SK-N-DZ (cell line): ENCODE data around the gene MTX1.
"Not testable (repeated sequence)": the region's sequence is repeated elsewhere in the genome, so short reads cannot be mapped to it uniquely, and the experiment has no call there.

Experiments
- DNase-seq: peaks from one replicate; pipeline ENCODE4 v3.0.0-alpha.2; 2015; ENCODE audit warnings: low spot score

The MTX1 gene

DNA sequence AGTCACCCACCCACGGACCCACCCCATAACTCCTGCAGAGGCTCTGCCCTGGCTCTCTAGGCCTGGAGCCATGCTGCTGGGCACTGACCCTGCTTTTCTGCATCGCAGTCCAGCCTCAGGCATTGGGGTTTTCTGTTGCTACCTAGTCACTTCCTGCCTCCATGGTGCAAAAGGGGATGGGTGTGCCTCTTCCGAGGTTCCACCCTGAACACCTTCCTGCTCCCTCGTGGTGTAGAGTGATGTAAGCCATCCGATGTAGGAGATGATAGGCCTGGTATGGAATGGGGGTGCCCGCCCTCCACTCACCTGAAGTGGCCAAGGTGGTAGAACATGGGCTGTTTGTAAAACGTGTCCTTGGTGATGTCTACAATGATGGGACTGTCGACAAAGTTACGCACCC is 26.9 kb downstream of the MTX1 start:
- DNase-seq: not testable (repeated sequence)

DNA sequence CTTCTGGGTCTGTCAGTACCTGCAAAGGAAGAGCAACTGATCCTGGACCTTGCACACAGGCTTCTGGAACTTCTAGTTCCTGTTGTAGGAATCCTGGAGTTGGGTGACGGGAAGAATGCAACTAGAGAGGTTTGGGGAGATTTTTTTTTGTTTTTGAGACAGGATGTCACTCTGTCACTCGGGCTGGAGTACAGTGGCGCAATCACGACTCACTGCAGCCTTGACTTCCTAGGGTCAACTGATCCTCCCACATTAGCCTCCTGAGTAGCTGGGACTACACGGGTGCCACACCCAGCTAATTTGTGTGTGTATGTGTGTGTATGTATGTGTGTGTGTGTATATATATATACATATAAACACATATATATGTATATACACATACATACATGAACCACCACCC is 28.0 kb downstream of the MTX1 start:
- no peak for DNase-seq

DNA sequence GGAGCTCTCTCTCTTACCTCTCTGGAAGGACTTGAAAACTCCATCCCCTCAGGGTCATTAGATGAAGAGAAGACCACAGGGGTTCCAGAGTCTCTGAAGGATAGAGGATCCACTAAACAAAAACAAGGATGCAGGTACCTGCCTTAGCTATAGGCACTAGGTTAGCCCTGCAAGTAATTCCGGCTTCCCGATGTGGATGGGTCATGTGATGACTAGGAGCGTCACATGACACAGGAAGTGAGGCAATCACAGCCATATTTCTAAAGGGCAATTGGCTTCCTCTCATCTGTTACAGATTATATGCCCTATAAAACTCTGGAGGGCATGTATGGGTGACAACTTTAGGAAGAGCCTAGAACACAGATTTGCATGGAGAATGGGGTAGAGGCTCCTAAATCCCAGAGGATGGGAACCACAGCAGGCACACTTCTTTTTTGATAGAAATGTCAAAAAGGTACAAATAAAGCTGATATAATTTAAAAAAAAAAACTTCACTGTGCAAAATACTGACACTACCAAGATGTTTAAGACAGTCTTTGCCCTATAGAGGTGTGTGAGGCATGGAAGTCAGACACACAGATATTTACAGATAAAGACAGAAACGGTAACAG is 32.7 kb downstream of the MTX1 start:
- peak; percentile 87 for DNase-seq

DNA sequence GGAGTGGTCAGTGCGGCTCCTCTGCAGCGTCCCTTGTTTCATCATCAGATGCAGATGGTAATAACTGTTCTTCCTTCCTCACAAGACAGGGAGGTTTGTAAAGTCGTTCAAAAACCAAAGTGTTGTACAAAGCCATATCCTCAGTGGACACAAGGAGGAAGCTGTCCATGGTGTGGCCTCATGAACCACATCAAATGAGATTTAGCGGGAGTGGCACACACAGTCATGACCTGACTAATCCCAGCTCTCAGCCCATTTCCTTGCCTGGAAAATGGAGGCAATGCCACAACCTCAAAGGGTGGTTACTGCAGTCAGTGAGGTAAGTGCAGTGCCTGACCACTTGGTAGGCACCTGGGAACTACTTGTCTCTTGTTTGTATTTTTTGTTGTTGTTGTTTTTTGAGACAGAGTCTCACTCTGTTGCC is 33.4 kb downstream of the MTX1 start:
- DNase-seq: no peak

DNA sequence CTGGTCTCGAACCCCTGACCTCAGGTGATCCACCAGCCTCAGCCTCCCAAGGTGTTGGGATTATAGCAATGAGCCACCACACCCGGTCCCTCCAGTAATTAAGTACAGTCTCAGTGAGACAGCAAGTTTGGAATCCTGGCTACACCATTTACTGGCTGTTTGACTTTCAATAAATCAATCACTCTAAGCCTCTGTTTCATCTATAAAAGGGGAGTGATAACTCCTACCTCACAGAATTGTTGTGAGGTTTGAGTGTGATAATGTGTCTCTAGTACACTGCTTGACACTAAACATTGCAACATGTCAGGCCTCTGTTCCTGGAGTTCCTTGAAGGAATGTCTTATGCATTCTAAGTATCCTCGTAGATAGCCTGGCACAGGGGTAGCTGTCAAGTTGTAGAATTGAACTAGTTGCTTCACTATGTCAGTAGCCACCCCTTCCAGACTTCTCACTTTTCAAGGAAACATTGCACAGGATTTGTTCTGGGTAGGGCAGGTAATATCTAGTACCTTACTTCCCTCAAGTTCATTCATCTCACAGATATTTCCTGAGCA is 34.4 kb downstream of the MTX1 start:
- DNase-seq: no peak

DNA sequence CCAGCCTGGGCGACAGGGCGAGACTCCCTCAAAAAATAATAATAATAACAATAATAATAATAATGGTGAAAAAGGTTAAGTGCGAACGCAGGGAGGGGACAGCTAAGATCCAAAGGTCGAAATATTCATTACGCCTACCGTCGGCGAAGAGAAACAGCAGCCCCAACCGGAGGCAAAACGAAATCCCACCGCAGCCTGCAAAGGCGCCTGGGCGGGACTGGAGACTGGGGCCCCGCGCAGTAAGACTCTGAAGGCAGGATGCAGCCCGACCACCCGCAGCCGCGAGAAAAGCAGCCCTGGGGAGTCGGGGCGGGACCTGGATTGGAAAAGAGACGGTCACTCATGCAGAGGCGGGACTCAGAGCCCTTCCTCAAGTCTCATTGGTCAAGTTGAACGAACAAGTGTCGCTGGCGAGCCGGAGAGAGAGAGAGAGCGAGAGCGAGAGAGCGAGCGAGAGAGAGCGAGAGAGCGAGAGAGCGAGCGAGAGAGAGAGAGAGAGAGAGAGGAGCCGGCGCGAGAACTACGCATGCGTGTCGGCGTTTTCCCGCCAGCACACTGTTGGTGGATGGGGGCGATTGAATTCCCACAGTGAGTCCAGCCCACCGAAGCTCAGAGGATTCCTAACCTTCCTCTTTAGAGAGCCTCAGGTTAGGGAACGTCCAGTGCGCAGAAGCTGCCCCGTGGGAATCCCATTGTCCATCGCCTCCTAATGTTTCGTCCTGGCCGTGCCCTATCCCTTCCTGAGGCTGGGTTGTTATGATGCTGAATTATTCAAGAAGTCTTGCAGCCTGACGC is 36.1 kb downstream of the MTX1 start:
- peak; percentile 100 for DNase-seq

DNA sequence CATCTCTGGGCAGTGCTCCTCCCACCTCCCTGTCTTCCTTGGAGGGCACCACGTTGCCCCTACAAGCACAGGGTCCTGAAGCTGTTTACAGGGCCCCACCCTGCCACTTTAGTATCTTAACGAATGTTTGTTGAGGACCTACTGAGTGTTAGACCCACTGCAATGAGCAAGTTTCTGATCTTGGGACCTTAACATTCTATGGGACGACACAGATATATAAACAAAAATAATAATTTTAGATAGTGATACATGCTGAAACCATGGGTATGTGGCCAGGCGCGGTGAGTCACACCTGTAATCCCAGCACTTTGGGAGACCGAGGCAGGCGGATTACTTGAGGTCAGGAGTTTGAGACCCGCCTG is 36.6 kb downstream of the MTX1 start:
- DNase-seq: no peak

DNA sequence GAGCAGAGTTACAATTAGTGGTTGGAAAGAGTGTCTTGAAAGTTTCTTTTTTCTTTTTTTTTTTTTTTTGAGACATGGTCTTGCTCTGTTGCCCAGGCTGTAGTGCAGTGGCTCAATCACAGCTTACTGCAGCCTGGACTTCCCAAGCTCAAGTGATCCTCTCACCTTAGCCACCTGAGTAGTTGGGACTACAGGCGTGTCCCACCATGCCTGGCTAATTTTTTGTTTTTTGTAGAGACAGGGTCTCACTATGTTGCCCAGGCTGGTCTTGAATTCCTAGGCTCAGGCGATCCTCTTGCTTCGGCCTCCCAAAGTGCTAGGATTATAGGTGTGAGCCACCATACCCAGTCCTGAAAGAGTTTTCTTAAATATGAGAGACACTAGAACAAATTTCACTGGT is 38.3 kb downstream of the MTX1 start:
- DNase-seq: not testable (repeated sequence)

DNA sequence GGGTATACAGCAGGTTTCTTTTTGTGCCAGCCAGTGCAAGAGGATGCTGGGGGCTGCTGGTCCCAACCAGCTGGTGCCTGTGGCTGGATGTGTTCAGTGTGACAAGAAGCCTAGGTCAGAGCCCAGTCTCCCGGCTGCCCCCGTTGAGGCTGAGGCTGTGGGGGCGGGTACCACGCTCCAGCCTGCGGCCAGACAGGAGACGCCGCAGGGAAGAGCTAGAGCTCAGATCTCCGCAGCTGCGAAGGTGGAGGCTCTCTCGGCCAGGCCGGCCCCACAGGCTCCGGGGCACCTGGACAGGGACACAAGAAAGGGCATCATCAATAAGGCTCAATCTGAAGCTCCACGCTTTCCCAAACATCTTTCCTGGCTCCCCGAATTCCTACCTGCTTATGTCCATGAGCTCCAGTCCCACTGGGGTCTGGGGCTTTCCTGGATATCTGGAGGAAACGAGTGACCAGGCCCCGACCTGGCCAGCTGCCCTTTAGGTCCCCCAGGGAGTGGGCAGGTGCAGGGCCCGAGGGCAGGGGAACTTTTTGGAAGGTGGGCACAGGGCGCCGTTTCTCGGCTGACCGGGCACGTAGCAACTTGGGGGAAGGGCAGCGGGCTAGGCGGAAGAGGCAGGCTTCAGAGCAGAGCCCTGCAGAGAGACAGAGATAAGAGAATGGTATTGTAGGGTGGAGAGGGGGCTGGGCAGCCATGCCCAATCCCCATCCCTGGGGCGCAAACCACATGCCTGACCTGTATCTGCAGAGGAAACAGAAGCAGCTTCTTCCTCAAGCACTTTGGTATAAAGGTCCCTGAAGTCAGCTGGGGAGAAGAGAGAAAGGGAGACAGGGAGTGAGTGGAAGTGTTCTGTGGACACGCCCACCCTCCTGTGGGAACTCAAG is 39.4 kb downstream of the MTX1 start:
- DNase-seq: no peak

DNA sequence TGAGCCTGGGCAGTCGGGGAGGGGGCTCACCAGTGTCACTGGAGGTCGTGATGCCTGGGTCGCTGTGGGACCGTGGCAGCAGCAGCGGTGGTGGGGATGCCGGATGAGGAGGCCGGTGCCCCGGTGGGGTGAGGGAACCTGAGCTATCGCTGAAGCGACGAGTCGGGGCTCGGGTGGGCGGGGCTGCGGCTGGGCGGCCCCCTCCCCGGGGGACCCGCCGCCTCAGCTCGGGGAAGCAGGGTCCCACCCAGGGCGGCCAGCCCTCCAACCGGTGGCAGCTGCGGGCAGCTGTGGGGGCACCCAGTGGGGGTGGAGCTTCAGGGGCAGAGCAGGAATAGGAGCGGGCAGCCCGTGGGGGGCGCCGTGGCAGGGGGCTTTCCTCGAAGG is 41.7 kb downstream of the MTX1 start:
- no peak for DNase-seq

DNA sequence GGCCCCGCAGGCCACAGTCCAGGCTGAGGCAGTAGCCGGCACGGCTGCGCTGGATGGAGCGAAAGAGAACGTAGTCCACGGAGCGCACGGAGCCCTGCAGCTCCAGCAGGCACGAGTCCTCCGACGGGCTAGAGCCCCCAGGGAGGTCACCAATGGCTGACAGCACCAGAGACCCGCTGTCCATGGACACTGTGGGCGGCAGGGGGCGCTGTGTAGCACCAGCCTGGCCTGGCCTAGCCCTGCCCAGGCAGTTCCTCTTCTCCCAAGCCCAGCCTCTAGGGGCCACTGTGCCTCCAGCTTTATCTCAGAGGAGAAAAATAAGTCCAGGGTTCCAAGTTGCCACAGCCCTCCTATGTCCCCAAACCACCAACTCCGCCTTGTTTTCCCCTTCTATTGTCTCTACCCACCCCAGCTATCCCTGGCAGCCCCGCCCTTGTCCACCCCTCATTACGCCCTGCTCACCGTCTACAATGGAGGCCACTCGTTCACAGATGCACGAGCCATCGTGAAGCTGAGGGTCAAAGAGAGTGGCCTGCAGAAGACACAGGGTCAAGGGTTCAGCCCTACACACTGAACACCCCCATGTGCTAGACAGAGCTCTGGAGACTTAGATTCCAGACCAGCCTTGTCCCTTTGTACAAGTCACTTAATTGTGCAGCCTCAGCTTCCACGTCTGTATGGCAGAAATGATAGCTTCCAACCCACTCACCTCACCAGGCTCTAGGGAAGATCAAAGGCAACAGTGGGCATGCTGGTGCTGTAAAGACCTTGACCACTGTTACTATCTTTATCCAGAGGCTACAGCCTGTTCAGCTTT is 42.3 kb downstream of the MTX1 start:
- DNase-seq: peak; percentile 95

DNA sequence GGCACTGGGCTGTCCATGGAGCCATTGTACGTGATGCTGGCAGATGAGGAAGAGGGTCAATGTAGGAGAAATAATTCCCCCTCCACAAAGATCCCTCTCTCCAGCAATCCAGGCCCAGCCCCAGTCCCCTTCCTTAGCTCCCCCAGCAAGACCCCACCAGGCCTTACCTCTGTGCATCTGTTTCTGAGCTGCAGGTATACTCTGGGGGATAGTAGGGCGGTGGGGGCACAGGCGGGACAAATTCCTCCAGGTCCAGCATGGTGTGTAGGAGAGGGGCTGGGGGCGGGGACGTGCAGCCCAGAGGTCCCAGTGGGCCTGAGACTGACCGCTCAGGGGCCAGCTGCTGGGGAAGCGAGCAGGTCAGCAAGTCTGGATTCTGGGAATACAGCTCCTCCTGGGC is 43.1 kb downstream of the MTX1 start:
- DNase-seq: no peak

DNA sequence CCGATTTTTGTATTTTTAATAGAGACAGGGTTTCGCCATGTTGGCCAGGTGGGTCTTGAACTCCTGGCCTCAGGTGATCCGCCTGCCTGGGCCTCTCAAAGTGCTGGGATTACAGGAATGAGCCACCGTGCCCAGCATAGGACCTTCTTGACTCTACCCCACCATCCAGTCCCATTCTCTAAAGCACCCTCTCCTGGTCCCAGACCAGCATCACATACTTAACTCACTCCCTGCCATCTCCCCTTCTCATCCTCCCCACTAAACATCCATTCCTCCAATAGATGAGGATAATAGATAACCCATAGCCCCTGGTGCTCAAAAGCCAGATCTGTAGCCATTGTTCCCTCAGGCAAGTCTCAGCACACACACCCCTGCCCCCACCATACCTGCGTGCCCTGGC is 44.7 kb downstream of the MTX1 start:
- DNase-seq: peak; percentile 78

DNA sequence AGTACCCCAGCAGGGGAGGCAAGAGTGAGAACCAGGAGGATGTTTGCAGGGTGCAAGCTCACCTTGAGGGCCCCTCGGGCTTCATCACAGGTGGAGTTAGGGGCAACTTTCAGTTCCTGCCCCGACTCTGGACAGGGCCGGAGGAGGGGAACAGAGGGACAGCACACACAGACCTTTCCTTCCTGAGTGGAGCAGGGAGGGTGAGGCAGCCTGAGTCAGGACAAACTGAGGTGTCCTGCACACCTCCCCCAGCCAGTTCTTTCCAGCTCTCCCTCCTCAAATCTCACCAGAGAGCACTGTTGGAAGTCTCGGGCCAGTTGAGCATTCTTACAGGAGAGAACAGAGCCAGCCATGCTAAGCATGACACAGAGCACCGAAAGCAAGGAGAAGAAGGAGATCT is 45.3 kb downstream of the MTX1 start:
- no peak for DNase-seq

DNA sequence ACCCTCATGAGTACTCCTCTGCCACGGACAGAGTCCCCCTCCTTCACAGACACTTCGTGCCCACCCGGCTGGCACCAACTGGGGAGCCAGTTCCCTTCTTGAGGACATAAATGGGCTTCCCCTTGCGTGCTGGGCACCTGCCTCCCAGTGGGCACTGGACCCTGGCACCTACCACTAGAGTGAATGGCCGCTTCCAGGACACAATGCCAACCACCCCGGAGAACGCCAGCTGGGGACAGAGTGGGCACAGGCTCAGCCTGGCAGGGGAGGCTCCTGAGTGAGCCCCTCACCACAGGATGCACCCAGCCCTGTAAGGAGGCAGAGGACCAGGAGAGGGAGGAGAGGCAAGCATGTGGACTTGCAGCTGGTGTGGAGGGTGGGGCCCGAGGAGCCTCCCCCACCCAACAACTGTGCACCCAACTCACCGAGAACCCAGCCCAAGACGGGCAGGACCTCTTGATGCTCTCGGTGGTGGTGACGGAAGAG is 45.8 kb downstream of the MTX1 start:
- DNase-seq: peak; percentile 40

DNA sequence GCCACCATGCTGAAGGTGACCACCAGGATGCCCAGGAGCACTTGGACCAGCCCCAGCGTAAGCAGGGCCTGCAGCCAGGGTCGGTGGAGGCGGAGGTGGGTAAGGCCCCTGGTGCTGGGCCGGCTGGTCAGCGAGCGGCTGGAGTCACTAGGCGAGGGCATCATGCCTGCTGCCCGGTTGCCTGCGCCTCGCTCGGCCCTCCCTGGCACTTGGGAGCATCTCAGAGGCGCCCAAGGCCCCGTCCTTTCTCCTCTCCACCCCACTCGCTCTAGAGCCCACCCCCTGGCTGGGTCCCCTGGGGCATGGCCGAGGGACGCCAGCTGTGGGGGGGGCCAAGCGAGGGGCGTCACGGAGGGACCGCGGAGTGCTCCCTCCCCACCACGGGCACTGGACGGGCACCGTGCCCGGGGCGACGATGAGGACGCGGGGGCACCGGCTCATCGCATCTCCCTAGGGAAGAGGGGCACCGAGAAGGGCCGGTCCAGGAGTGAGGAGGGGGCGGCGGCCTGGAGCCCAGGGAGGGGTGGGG is 46.3 kb downstream of the MTX1 start:
- DNase-seq: peak; percentile 55

DNA sequence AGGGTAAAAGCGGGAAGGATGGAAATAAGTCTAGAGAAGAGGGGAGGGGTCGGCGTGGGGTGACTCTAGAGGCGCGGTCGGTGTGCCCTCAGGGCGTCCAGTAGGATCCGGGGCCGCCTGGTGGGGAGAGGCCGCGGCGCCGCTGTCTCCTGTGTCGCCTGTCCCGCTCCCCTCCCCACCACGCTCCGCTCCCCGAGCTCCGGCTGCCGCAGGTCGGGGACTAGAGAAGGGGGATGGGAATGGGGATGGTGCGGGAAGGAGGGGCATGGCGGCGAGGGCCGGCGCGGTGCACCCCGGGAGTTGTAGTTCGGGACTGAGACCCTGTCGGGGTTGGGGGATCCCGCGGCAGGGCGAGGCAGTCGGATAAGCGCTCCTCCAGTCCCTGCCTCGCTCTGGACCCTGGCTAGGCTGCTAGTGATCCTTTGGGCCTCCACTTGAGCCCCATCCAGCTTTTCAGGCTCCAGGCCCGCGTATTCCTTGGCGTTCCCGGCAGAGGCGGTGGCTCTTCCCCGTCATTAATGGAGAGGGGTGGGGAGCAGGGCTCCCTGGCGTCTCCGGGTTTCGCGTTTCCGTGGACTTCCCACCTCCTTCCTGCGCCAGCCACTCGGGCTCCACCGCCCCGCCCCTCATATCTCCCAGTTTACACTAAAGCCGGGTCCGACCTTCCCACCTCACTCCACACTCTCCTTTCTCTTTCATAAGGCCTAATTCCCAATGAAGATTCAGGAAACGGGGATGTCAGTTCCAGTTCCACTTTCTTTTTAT is 46.9 kb downstream of the MTX1 start, which contains the start of gene ENTREP3:
Gene ENTREP3, minus strand, starts transcription at position 241 of the 765 bp plus-strand sequence. CDS start 606 bp downstream, outside the sequence.
- peak; percentile 94 for DNase-seq

DNA sequence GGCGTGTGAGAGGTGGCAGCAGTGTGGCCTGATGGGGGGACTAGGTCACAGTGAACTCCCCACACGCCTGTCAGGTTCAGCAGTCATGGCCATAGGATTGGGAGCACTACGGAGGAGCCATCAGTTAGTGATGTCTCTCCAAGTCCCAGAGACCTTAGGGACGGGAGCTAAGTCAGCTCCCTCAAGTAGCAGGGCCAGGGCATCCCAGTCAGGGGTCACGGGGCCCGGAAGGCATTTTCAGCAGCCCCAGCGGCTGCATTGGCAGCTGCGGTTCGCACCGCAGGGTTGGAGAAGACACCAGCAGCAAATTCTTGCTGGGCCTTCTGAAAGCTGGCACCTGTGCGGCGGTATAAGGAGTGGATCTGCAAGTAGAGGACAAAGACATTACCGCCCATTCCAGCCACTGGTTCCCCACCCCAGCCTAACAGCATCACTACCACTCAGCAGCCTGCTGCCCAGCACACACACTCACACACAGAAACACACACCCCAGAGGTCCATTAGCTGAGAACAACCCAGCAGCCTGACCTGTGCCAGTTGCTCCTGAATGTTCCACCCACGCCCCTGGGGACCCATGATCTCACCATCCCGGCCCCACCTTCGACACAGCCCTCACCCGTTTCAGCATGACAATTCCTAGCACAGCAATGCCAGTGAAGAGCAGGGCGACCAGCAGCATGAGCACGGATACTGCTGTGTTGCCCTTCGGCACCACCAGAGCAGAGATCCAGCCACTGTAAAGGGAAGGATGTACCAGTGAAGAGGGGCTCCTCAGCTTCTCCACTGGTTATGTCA is 47.8 kb downstream of the MTX1 start:
- no peak for DNase-seq

DNA sequence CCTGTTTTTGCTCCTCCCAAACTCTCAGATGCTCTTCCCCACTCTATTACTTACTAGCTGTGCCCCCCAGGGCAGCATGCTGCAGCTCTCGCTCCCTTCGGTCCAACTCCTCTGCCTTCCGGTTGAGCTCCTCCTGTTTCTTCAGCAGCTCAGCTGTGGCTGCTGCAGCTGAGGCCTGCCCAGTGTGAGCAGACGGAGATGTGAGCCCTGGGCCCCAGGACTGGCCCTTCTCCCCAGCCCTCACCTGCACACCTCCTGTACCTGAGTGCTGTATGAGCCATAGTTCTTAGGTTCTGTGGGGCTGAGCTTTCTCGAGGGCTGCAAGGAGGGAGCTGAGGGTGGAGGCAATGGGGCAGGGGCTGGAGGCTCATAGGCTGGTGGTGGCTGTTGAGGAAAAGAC is 51.8 kb downstream of the MTX1 start:
- no peak for DNase-seq
